ENCODE measurements around the gene VIT.

VIT gene, protein sequence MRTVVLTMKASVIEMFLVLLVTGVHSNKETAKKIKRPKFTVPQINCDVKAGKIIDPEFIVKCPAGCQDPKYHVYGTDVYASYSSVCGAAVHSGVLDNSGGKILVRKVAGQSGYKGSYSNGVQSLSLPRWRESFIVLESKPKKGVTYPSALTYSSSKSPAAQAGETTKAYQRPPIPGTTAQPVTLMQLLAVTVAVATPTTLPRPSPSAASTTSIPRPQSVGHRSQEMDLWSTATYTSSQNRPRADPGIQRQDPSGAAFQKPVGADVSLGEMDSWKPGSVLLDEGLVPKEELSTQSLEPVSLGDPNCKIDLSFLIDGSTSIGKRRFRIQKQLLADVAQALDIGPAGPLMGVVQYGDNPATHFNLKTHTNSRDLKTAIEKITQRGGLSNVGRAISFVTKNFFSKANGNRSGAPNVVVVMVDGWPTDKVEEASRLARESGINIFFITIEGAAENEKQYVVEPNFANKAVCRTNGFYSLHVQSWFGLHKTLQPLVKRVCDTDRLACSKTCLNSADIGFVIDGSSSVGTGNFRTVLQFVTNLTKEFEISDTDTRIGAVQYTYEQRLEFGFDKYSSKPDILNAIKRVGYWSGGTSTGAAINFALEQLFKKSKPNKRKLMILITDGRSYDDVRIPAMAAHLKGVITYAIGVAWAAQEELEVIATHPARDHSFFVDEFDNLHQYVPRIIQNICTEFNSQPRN

DNA sequence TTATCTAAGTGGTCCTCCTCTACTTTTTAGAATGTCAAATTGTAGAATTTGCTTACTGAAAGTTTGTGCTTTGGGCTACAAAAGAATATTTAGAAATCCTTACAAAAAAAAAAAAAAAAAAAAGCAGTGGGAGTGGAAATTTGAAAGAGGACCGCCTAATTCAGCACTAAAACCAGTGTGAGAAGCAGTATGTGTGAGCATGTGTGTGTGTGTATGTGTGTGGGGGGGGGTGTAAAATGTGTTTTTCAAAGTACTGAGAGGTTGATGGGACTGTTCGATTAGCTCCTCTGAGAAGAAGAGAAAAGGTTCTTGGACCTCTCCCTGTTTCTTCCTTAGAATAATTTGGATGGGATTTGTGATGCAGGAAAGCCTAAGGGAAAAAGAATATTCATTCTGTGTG, at the start of gene VIT:
VIT (plus strand) TSS at position 175 of the 400 bp plus-strand sequence. CDS start 19,664 bp downstream, outside the sequence.
- DNase-seq (ENCODE audit: low spot score): no peak

DNA sequence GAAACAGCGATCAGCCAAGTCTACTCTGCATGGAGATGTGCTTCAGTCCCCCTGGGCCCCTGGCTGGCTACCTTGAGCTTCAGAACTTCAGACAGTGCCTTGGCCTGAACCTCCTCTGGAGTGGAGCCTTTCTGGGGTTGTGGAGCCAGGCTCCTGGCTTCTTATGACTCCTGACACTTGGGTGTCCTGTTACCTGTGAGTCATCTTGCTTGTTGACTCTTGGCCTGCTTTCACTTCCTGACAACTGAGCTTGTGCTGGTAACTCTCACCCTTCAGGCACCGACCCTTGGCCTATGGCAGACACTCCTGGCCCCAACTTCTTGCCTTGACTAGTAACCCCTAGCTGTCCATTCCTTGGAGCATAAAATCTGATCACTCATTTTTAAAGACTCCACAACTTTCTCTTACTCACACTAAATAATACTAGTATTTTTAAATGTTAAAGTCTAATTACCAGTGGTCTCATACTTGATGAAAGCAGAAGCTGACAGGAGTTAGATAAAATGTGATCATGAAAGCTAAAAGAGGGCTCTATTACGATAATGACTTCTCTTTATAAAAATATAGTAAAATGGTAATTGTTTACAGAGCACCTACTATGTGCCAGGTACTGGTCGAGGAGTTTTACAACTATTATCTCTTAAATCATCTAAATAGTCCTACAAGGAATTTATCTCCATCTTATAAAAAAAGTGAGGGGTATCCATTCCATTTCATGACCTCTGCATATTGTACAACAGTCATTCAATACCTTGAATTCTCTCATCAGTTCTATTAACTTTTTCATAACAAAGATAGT, 46.3 kb upstream of the VIT start:
- no peak for DNase-seq (ENCODE audit: low spot score)

DNA sequence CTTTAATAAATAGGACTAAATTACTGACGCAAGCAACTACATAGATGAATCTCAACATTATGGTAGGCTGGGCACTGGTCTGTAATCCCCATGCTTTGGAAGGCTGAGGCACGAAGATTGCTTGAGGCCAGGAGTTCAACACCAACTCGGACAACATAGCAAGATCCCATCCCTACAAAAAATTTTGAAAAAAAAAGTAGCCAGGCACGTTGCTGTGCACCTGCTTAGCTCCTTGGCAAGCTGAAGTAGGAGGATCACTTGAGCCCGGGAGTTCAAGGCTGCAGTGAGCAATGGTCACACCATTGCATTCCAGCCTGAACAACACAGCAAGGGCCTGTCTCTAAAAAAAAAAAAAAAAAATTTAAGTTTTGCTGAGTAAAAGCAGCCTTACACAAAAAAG, 43.4 kb upstream of the VIT start:
- no peak for DNase-seq (ENCODE audit: low spot score)

DNA sequence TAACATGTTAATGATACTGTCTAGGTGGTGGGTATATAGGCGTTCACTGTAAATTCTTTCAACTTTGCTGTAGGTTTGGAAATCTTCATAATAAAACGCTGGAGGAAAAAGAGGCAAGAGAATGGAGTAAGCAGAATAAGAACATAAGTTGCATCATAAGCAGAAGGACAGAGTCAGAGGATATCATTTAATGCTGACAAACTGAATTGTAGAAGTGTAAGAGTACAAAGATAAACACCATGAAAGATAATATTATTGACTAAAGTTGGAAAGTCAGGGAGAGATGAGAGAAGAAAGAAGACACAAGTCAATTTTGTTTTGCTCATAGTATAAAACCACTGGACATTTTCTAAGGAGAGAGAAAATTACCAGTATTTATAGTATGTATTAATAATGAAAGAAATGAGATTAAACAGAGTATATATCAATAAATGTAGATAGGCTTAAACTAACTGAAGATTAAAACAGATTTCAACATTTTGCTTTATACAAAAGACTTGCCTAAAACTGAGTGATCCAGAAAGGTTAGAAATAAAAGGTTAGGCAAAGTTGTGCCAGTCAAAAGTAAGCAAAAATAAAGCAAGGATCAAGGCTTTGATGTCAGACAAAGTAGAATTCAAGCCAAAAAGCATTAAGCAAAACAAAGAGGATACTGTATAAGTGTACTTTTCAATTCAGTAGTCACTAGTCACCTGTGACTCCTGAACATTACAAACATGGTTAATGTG, 42.4 kb upstream of the VIT start:
- DNase-seq (ENCODE audit: low spot score): no peak

DNA sequence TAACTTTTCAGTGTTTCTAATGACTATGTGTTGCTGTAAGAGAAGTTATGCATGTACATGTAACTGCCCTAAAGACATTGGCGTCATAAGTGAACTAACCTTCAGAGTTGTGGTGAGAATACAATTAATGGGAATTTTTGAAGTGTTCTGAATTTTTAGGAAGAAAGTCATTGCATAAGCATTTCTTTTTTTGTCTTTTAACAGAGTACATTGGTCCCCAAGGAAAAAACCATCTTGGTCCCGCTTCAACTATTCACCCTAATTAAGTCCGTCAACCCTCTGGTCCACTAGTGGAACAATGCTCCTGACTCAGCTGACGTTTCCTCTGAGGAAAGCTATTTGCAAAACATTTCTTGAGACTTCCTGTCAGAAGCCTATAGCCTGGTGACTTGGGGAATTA, 41.1 kb upstream of the VIT start:
- DNase-seq (ENCODE audit: low spot score): no peak

DNA sequence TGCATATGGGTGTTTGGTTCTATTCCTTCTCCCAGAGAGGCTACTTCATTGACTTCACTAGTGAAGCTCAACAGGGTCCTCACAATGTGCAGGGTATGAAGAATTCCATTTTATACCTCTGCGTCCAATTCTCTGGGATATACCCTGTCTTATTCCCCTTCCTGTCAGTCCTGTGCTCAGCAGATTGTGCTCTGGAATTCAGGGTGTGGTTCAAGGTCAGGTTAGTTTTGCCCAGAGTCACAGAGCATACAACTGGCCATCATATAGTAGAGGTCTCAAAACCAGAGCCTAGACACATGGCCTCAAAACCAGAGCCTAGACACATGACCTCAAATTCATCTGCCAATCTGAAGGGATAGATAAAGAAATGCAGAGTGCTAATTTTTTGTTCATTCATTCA, 38.8 kb upstream of the VIT start:
- no peak for DNase-seq (ENCODE audit: low spot score)

DNA sequence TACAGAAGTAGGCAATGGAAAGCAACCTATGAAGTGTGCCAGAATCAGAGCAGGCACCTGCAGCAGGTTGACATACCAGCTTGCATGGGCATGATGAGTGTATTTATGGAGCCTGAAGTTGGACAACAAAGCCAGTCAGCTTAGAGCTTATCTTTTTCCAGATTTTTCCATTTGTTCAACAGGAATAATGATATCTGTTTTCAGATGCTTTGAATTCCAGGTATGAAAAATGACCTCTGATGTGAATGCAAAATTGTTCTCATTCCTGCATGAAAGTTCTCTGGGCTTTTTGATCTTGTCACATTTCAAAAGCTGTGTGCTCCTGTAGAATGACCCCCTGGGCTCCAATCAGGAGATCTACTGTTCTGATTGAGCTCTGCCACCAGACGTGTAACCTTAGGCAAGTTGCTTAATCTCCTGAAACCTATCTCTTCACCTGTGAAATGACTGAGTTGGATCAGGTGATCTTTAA, 38.2 kb upstream of the VIT start:
- no peak for DNase-seq (ENCODE audit: low spot score)

DNA sequence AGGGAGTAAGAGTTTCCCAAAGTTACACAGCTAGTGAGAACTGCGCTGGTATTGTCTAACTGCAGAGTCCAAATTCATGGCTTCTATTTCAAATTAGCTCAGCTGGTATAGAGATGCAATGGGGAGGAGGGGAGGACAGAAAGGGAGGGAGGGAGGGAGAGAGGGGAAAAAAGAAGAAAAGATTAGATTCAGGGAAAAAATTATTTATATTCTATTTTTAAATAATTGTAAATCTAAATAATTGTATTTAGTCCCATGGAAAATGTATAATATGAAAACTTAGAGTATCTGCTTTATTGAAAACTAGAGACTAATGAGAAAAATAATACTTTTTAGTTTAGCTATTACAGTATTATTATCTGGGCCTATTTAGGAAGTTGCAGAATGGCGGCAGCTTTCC, 37.3 kb upstream of the VIT start:
- DNase-seq (ENCODE audit: low spot score): no peak

DNA sequence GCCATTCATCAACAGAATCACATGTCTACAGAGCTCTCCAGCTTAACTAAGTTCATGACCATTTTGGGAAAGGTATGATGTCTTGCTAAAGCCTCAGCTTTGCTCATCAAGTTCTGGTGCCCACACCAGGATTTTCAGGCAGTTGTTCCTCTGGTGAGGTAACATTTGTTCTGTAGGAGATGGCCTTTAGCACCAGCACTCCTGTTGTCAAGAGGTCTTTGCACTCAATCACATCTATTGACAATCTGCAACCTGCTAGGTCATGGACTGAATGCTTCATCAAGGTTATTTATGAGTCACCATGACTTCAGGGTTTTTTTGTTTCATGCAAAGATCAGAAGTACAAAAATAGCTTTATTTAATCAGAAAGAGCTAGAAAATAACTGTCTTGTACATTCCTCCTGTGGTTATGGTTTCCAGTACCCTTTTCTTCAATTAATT, 36.6 kb upstream of the VIT start:
- DNase-seq (ENCODE audit: low spot score): no peak

DNA sequence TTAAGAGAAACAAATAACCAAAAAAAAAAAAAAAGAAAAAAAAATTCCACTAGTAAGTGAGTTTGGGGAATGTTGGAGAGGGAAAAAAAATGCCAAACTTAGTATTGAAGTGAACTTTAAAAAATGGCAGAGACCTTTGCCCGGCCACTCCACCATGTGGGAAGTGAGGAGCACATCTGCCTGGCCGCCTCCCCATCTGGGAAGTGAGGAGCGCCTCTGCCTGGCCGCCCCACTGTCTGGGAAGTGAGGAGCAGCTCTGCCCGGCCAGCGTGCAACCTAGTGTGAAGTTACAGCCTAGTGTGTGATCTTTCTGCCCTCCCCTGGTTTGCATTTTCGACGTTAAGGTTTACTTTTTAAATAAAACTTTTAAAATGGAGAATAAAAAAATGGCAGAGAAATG, 33.9 kb upstream of the VIT start:
- no peak for DNase-seq (ENCODE audit: low spot score)

DNA sequence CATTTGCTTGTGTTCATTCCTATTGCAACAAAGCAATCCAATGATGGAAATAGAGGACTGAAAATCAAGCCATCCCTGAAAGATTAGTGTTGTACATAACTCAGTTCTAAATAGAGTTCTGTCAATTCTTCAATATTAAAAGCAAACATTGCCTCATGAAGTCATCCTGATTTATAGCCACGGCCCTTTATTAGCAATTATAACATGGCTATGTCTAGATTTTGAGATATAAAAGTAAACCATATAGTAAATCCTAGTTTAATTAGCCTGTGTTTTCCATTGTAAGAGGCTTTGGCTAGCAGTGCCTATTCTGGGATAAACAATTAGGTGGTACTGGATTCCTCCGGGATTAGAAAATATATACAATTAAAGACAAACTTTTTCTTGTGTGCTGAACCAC, 33.2 kb upstream of the VIT start:
- no peak for DNase-seq (ENCODE audit: low spot score)

DNA sequence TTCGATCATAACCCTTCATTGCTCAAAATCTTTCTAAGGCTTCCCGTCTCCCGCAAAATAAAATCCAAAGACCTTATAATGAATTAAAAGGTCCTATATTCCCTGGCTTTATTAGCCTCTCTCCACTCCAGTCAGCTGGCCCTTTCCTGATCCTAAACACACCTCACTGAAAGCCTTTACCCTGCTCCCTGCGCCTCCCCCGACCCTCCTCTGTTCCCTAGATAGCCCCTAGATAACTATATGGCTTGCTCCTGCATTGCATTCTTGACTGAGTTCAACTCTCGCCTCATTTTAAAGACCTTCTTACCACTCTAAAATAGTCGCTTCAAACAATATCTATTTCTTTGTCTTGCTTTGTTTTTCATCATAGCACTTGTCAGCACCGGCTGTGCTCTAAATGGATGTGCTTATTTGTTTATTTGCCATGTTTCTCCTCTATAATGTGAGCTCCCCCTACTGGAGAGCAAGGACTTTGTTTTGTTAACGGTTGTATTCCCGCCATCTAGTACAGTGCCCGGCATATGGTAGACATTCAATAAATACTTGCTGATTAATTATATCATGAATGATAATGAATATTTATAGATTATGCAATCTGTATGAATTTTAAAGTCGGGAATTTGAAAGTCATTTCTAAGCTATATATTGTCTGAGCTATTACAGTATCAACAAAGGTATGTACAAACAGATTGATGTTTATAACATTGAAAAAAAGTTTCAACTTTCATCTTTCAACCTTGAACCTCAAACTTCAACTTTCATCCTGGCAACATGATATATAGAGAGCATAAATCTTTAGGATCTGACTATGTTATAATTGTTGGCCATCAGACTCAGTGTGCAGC, 32.4 kb upstream of the VIT start:
- peak; percentile 85 for DNase-seq (ENCODE audit: low spot score)

DNA sequence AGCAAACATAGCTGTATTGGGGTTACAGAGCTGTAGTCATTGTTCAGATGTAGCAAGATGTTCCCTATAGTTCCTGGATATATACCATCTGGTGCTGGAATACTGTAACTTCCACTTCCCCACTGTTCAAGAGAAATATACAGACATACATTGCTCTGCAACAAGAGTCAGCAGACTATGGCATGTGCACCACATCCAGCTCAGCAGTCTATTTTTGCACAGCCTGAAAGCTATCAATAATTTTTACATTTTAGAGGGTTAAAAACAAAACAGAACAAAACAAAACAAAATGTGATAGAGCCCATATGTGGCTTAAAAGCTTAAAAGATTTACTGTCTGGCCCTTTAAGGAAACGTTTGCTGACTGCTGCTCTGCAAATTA, 31.8 kb upstream of the VIT start:
- no peak for DNase-seq (ENCODE audit: low spot score)

DNA sequence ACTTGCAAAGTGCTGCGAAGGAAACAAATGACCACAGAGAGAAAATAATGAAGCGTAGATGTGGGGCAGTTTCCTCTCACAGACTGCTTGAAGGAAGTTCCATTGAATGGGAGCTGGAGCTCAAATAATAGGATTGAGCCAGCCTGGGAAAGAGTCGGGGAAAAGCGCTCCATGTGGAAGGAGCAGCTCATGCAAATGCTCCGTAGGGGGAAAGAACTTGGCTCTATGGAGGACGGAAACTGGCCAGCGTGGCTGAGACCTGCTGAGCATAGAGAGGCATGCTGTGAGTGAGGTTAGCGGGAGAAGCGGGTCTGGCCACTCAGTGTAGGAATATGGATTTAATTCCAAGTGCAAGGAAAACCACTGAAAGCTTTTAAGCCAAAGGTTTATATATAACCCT, 28.6 kb upstream of the VIT start:
- DNase-seq (ENCODE audit: low spot score): peak; percentile 46

DNA sequence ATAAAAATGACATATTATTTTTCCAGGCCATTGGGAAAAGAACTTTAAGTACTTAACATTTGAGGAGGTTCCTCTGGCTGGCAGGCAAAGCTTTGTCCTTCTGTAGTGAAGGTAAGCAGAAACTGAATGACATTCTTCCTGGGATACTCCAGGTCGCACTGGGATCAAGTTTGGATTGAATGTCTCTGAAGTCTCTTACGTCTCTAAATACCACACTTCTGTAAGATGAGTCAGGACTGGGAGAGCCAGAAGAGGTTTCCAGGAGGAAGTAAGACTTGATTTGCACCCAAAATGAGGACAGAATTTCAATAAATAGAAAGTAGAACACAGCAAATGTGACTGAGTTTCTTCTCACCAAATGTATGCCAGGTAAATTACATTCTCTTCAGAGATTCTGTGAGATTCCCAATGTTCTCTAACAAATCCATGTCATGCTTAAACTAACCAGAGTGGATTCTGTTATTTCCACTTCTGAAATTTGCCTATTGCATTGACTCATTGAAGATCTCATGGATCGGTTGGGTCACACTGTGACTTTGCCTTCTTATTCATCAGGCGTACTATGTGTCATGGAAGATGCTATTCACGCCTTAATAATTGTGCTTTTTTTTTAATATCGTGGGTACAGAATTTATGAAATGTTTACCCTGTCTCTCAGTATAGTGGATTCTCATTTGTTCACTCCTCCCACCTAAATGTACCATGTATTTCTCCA, 25.5 kb upstream of the VIT start:
- no peak for DNase-seq (ENCODE audit: low spot score)

DNA sequence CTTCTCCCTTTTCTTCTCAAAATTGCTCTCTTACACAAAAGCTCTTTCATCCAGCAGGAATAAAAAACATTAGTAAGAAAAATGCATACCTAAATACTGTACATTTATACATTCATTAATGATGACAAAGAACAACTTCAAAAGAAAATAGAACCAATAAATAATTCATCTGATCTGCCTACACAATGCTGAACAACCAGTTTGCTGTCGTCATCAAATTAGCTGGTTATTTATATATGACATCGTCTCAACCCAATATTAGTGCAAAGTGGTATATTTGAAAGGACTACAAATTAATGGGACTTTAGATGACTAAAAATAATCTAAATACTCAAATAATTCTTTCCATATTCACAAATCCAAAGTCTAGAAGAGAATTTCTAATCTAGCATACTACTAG, 24.8 kb upstream of the VIT start:
- DNase-seq (ENCODE audit: low spot score): no peak

DNA sequence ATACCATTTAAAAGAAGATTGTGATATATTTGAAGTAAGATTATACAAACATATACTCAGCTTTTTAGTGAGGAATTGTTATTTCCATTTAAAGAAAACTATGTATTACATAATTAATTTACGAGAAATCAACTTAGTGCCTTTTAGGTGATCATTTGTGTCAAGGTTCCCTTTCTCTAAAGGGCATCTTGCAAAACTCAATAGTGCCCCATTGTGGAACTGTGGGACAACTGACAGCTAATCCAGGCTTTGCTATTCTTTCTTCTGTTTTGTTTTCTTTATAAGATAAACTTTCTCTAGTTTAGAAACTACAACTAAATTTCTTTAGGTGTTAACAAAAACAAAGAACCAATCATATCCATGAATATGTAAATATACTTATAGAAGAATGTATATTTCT, 24.3 kb upstream of the VIT start:
- DNase-seq (ENCODE audit: low spot score): peak; percentile 49

DNA sequence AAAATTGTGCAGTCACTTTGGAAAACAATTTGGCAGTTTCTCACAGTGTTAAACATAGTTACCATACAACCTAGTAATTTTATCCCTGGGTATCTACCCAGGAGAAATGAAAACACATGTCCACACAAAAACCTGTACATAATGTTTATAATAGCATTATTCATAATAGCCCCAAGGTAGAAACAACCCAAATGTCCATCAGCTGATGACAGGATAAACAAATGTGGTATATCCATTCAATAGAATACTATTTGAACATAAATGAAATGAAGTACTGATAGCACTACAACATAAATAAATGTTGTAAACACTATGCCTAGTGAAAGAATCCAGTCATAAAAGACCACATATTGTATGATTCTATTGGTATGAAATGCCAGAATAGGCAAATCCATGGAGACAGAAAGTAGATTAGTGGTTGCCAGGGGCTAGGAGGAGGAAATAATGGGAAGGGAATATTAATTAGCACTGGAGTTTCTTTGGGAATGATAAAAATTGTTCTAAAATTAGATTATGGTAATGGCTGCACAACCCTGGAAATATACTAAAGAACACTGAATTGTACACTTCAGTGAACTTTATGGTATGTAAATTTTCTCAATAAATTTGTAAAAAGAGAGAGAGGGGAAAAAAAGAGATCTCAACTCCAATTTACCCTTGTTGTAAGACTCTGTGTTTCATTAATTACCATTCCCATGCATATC, 20.8 kb upstream of the VIT start:
- no peak for DNase-seq (ENCODE audit: low spot score)

DNA sequence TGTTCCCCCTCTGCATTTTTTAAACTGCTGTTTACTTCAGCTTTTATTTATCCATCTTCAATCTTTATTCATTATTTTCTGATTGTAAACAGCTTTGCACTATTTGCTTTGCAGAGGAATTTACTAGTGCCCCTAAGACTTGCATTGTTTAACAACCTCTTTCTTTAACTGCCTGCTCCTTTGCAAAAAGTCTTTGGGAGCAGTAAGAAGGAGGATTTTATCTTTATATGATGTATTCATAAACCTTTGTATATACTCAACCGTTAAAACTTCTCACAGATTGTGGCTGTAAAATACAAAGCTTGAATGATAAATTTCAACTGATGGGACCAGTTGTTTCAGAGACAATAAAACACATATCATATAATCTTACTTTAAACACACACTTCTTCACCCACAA, 20.1 kb upstream of the VIT start:
- no peak for DNase-seq (ENCODE audit: low spot score)

DNA sequence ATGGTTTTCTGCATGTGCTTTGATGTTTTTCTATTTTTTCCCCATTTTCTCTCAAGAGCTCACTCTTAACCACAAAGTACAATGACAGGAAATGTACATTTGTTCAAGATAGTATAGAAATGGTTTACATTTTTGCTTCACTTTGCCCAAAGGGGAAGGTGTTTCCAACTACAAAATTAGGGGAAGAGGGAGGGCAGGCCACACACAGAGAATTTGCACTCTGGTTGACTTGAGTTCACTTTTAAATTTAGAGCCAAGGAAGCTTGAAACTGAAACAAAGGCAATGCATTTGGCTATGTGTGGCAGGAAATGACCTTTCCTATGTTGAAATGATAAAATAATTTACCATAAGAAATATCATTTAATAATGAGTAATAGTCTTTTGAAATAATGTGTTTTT, 19.1 kb upstream of the VIT start:
- no peak for DNase-seq (ENCODE audit: low spot score)
